B cell (primary cell): ENCODE results near the gene PLIN4. TPM values are rescaled to one million over a fixed set of nuclear protein-coding genes. Genes with fewer than 3 reads are reported as not detected.
"Not testable (repeated sequence)": the region's sequence is repeated elsewhere in the genome, so short reads cannot be mapped to it uniquely, and the experiment has no call there.

Source experiments
- ATAC-seq: fragments of 200-7000 bp; cut with Tn5 transposase; one replicate; pipeline ENCODE4 v1.10.0; 2021; ENCODE audit warnings: low read depth, mild to moderate bottlenecking, moderate number of reproducible peaks, moderate library complexity
- CTCF ChIA-PET: fragments of 350-600 bp; sonication (Branson Sonifier 250); formaldehyde crosslinking; loops from one replicate; lab custom pipeline; 2021; ENCODE audit warnings: antibody characterized with exemption, inconsistent platforms; lab: Charles Lee
- POLR2A ChIA-PET: fragments of 350-600 bp; sonication (Branson Sonifier 250); formaldehyde crosslinking; loops from one replicate; lab custom pipeline; 2021; ENCODE audit warnings: antibody characterized with exemption; lab: Charles Lee
- DNase-seq: peaks from one replicate; pipeline ENCODE4 v3.0.0; 2013
- H2AFZ ChIP-seq: 2 replicates; pipeline ENCODE4 v1.6.1; 2012; ENCODE audit warnings: mild to moderate bottlenecking, low read depth, low read length; ENCODE audit not compliant: insufficient read depth, poor library complexity, severe bottlenecking
- H3K27ac ChIP-seq, 2 donors: 1 replicate in 1 of 2; 2 replicates in 1 of 2; pipeline ENCODE4 v1.5.1; 2012 to 2013; ENCODE audit warnings: low read length in 2 of 2, mild to moderate bottlenecking in 2 of 2, moderate library complexity in 1 of 2
- H3K27me3 ChIP-seq, 4 experiments: fragments of 200-600 bp in 1 of 4; sonication (generic) in 1 of 4; replicated peaks in 1 of 4; 1 replicate in 2 of 4; 2 replicates in 2 of 4; pipeline versions ENCODE4 v1.6.1 to v1.7.0; 2013 to 2016; ENCODE audit warnings: low read length in 3 of 4, mild to moderate bottlenecking in 2 of 4, mixed read lengths in 1 of 4, moderate library complexity in 1 of 4; ENCODE audit not compliant: insufficient read depth in 4 of 4, control insufficient read depth in 3 of 4; ENCODE audit errors: control extremely low read depth in 1 of 4
- H3K36me3 ChIP-seq, 2 experiments: replicated peaks in 1 of 2; 1 replicate in 1 of 2; 2 replicates in 1 of 2; pipeline versions ENCODE4 v1.6.1 to v1.7.1; 2013; ENCODE audit warnings: low read length in 1 of 2; ENCODE audit not compliant: insufficient read depth in 2 of 2, control insufficient read depth in 1 of 2; ENCODE audit errors: control extremely low read depth in 1 of 2, extremely low read depth in 1 of 2
- H3K4me1 ChIP-seq, 2 donors: fragments of 200-600 bp in 1 of 2; sonication (generic) in 1 of 2; 1 replicate in 1 of 2; 2 replicates in 1 of 2; pipeline versions ENCODE4 v1.5.1 to v1.6.1; 2013 to 2017; ENCODE audit warnings: low read length in 2 of 2; ENCODE audit not compliant: control insufficient read depth in 2 of 2, insufficient read depth in 2 of 2
- H3K4me2 ChIP-seq: replicated peaks from 2 replicates; pipeline ENCODE3; 2012; ENCODE audit warnings: mild to moderate bottlenecking, low read depth, low read length; ENCODE audit not compliant: poor library complexity, severe bottlenecking
- H3K4me3 ChIP-seq, 5 experiments: fragments of 200-600 bp in 1 of 5; sonication (generic) in 1 of 5; 1 replicate in 3 of 5; 2 replicates in 2 of 5; pipeline versions ENCODE4 v1.5.1 to v1.7.0; 2011 to 2016; ENCODE audit warnings: low read length in 4 of 5, mild to moderate bottlenecking in 4 of 5, low read depth in 2 of 5, control low read depth in 1 of 5, moderate library complexity in 1 of 5; ENCODE audit not compliant: insufficient read depth in 1 of 5; ENCODE audit errors: control extremely low read depth in 1 of 5, extremely low read depth in 1 of 5
- H3K79me2 ChIP-seq: fragments of 200-600 bp; sonication (generic); one replicate; pipeline ENCODE4 v1.6.0; 2016; ENCODE audit warnings: low read length; ENCODE audit not compliant: control insufficient read depth, insufficient read depth
- H3K9ac ChIP-seq: fragments of 200-600 bp; sonication (generic); 2 replicates; pipeline ENCODE4 v1.6.1; 2017; ENCODE audit warnings: mild to moderate bottlenecking, low read length, moderate library complexity
- H3K9me3 ChIP-seq, 3 donors: one replicate each; pipeline versions ENCODE4 v1.6.1 to v1.7.1; 2013; ENCODE audit warnings: low read length in 2 of 3; ENCODE audit not compliant: control insufficient read depth in 2 of 3, insufficient read depth in 1 of 3; ENCODE audit errors: control extremely low read depth in 1 of 3
- H4K20me1 ChIP-seq: 2 replicates; pipeline ENCODE4 v1.6.0; 2012; ENCODE audit warnings: mild to moderate bottlenecking, low read length; ENCODE audit not compliant: insufficient read depth, control insufficient read depth, poor library complexity, severe bottlenecking
- H3K27ac Mint-ChIP-seq: one replicate; pipeline ENCODE4 v1.8.0; 2021; ENCODE audit warnings: mixed read lengths
- H3K27me3 Mint-ChIP-seq: one replicate; pipeline ENCODE4 v1.8.0; 2021; ENCODE audit warnings: mixed read lengths
- H3K4me1 Mint-ChIP-seq: one replicate; pipeline ENCODE4 v1.8.0; 2021; ENCODE audit warnings: mixed read lengths
- H3K4me3 Mint-ChIP-seq: one replicate; pipeline ENCODE4 v1.8.0; 2021; ENCODE audit warnings: mixed read lengths
- H3K9me3 Mint-ChIP-seq: one replicate; pipeline ENCODE4 v1.8.0; 2022; ENCODE audit warnings: mixed read lengths; ENCODE audit not compliant: insufficient read depth
- EZH2 ChIP-seq: IDR thresholded peaks from 2 replicates; pipeline ENCODE4 v1.6.1; 2012; ENCODE audit warnings: borderline replicate concordance, low read depth, mild to moderate bottlenecking, moderate library complexity, low read length; ENCODE audit not compliant: insufficient read depth, poor library complexity, severe bottlenecking
- WGBS: methylation state at CpG from one replicate; pipeline ENCODE4 v1.1.5; 2013; ENCODE audit warnings: missing lambda C conversion rate; ENCODE audit not compliant: insufficient coverage; 5-methylcytosine and 5-hydroxymethylcytosine counted together
- intact Hi-C: fragments of 100-400 bp; cut with micrococcal nuclease; formaldehyde crosslinking; loops from one replicate; pipeline ENCODE4 v1.10.0; 2022
- polyA plus RNA-seq: library from polyadenylated mRNA; depleted of rRNA; stranded (reverse); fragments of >200 nt; gene quantifications from 2 replicates; pipeline ENCODE4 v1.2.3, GENCODE V29; 2012
- total RNA-seq, 2 donors: library from RNA; stranded (reverse); fragments of 120-200 nt in 1 of 2; gene quantifications; 1 replicate in 1 of 2; 2 replicates in 1 of 2; pipeline versions ENCODE4 v1.2.3 to v1.2.4, GENCODE V29; 2013 to 2022
- TF ChIP-seq, protein P1 (sequence below): fragments of 200-600 bp; IDR thresholded peaks from one replicate; pipeline ENCODE4 v1.8.0; 2022; ENCODE audit warnings: antibody characterized with exemption, mild to moderate bottlenecking

The PLIN4 gene
- total and polyA plus RNA-seq, 2 donors (not counting 1 experiment from before 2014, with no cell fraction given) = 0.04 to 0.07 TPM

DNA sequence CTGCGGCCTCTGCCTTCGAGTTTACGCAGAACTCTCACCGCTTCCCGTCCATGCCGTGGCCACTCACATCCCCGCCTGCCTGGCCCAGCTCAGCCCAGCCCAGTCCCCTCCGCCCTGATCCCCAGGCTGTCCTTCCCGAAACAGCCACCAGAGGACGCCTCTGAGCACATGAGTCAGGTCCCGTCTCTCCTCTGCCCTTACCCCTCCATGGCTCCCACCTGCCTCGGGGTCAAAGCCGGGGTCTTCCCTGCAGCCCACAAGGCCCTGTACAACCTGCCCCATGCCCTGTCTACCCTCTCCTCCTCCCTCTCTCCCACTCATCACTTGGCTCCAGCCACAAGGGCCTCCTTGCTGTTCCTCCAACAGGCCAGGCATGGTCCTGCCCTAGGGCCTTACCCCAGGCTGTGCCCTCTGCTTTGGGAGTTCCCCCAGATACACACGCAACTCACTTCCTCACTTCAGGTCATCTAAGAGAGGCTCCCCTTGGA lies 49.3 kb upstream of the PLIN4 start:
- intact Hi-C loops = loop anchor here (2.0 kb wide), 1 partner anchor 69 kb away; no protein-coding TSS in a partner anchor
- WGBS = 74% methylated on average over 14 of the region's 14 CpGs
- POLR2A ChIA-PET = no interaction called here
- peaks cover 0 to 8% (median 0%) of the 10 kb centered on the region in 4 experiments for H3K27me3 ChIP-seq
- DNase-seq (peak; percentile 53), ATAC-seq (peak; percentile 43)
- H3K9me3 Mint-ChIP-seq = no peaks in the 10 kb centered on the region
- no peak overlapping the region for H3K27ac ChIP-seq
- H2AFZ ChIP-seq = no peak overlapping the region
- no peaks in the 10 kb centered on the region for H3K4me1 ChIP-seq
- H3K36me3 ChIP-seq = no peaks in the 10 kb centered on the region
- no peak overlapping the region for H3K4me3 ChIP-seq
- H3K9ac ChIP-seq = no peak overlapping the region
- no peaks in the 10 kb centered on the region for H3K79me2 ChIP-seq
- peaks cover 9% of the 10 kb centered on the region for H3K27me3 Mint-ChIP-seq
- TF ChIP-seq, protein P1, sequence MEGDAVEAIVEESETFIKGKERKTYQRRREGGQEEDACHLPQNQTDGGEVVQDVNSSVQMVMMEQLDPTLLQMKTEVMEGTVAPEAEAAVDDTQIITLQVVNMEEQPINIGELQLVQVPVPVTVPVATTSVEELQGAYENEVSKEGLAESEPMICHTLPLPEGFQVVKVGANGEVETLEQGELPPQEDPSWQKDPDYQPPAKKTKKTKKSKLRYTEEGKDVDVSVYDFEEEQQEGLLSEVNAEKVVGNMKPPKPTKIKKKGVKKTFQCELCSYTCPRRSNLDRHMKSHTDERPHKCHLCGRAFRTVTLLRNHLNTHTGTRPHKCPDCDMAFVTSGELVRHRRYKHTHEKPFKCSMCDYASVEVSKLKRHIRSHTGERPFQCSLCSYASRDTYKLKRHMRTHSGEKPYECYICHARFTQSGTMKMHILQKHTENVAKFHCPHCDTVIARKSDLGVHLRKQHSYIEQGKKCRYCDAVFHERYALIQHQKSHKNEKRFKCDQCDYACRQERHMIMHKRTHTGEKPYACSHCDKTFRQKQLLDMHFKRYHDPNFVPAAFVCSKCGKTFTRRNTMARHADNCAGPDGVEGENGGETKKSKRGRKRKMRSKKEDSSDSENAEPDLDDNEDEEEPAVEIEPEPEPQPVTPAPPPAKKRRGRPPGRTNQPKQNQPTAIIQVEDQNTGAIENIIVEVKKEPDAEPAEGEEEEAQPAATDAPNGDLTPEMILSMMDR = peak; percentile 51
- TF ChIP-seq EZH2 = no peak
- CTCF ChIA-PET = interaction anchor here (0.9 to 2.6 kb wide), 6 partner anchors 9 to 70 kb away, joined by 3 to 24 read pairs (median 4); no protein-coding TSS in a partner anchor
- peaks cover 0 to 4% (median 0%) of the 10 kb centered on the region in 3 donors for H3K9me3 ChIP-seq
- no peak overlapping the region for H3K4me3 Mint-ChIP-seq
- no peaks in the 10 kb centered on the region for H3K4me1 Mint-ChIP-seq
- no peaks in the 10 kb centered on the region for H4K20me1 ChIP-seq
- no peak overlapping the region for H3K27ac Mint-ChIP-seq
- no peak overlapping the region for H3K4me2 ChIP-seq

DNA sequence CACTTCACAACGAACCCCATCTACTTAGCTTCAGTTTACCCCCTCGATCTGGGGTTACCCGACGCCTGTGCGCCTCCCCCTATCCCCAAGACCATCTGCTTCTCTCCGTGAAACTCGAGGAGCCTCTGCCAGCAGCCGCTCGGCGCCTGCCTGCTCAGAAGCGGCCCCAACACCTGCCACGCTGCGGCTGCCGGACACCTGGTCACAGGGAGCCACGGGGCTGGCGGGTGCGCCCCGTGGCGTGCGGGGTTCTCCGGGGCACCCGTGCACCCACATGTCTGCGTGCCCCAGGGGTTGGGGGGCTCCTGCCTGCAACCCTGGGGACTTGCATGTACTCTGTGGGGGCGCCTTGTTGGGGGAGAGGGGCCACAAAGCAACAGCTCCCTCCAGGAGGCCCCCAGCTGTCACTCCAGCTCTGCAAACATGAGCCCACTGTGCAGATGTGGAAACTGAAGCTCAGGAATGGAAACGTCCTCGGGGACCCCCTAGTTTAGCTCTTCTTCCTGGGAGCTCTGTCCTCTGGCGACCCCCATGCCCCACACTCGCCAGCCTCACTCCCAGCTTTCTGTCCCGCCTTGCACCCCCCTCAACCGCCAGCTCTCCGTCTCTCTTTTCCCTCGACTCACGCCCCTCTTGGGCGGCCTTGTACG lies 48.2 kb upstream of the PLIN4 start:
- Mint-ChIP-seq H3K9me3 (no peaks in the 10 kb centered on the region), H3K27me3 (peaks cover 9% of the 10 kb centered on the region), H3K27ac (no peak overlapping the region), H3K4me1 (peaks cover 3% of the 10 kb centered on the region), H3K4me3 (no peak overlapping the region)
- Histone ChIP-seq H3K9ac (no peak overlapping the region), H3K36me3 (no peaks in the 10 kb centered on the region), H3K79me2 (no peaks in the 10 kb centered on the region), H4K20me1 (no peaks in the 10 kb centered on the region), H3K27me3 (peaks cover 0 to 8% (median 0%) of the 10 kb centered on the region in 4 experiments), H2AFZ (no peak overlapping the region), H3K4me3 (no peak overlapping the region), H3K4me2 (no peak overlapping the region), H3K27ac (no peak overlapping the region), H3K4me1 (no peaks in the 10 kb centered on the region), H3K9me3 (peaks cover 0 to 4% (median 0%) of the 10 kb centered on the region in 3 donors)
- ATAC-seq (no peak), DNase-seq (no peak)
- intact Hi-C loops = loop anchor here (2.0 kb wide), 1 partner anchor 70 kb away; no protein-coding TSS in a partner anchor
- ChIA-PET POLR2A (no interaction called here), CTCF (interaction anchor here (0.6 to 2.6 kb wide), 5 partner anchors 64 to 1081 kb away, joined by 3 to 24 read pairs (median 3); no protein-coding TSS in a partner anchor)
- 87% methylated on average over 34 of the region's 35 CpGs for WGBS
- TF ChIP-seq, protein P1 = no peak
- TF ChIP-seq EZH2 = no peak

DNA sequence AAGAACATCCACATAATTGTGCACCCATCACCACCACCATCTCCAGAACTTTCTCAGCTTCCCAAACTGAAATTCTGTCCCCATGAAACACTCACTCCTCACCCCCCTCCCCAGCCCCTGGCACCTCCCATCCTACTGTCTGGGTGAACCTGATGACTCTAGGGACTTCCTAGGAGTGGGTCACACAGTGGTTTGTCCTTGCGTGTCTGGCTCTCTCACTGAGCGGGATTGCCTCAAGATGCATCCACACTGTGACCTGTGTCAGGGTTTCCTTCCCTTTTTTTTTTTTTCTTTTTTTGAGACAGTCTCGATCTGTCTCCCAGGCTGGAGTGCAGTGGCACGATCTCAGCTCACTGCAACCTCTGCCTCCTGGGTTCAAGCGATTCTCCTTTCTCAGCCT lies 45.3 kb upstream of the PLIN4 start:
- H3K79me2 ChIP-seq, H3K36me3 ChIP-seq, DNase-seq, H3K9ac ChIP-seq, ATAC-seq, H3K9me3 Mint-ChIP-seq, H3K4me3 Mint-ChIP-seq, H3K4me3 ChIP-seq, intact Hi-C loops, H3K27ac Mint-ChIP-seq, H3K27me3 Mint-ChIP-seq, H3K9me3 ChIP-seq, H3K4me1 ChIP-seq, H3K4me1 Mint-ChIP-seq, H4K20me1 ChIP-seq, H2AFZ ChIP-seq, H3K4me2 ChIP-seq, POLR2A ChIA-PET, H3K27ac ChIP-seq: not testable (repeated sequence)
- peaks cover 0 to 14% (median 0%) of the 10 kb centered on the region in 4 experiments for H3K27me3 ChIP-seq
- WGBS = 9% methylated on average over 4 of the region's 5 CpGs
- CTCF ChIA-PET = interaction anchor here (0.6 kb wide), 1 partner anchor 86 kb away, joined by 7 read pairs; no protein-coding TSS in a partner anchor
